Parathyroid adenoma (tissue), 2 donors: ENCODE data around the gene SP140L.
"Not testable (repeated sequence)": the region's sequence is repeated elsewhere in the genome, so short reads cannot be mapped to it uniquely, and the experiment has no call there.

Experiments used
- H2AFZ ChIP-seq: fragments of 300-600 bp; sonication (generic); one replicate; pipeline ENCODE4 v1.7.0; 2017; ENCODE audit warnings: antibody characterized with exemption, mild to moderate bottlenecking
- H3K27ac ChIP-seq: fragments of 300-600 bp; sonication (generic); one replicate; pipeline ENCODE4 v1.7.0; 2017
- H3K27me3 ChIP-seq: fragments of 300-600 bp; sonication (generic); one replicate; pipeline ENCODE4 v1.7.0; 2017; ENCODE audit warnings: low read length; ENCODE audit not compliant: control insufficient read depth, insufficient read depth
- H3K36me3 ChIP-seq: fragments of 300-600 bp; sonication (generic); one replicate; pipeline ENCODE4 v1.7.0; 2017; ENCODE audit warnings: low read length; ENCODE audit not compliant: control insufficient read depth, insufficient read depth
- H3K4me1 ChIP-seq: fragments of 300-600 bp; sonication (generic); one replicate; pipeline ENCODE4 v1.7.0; 2017; ENCODE audit warnings: control low read depth
- H3K4me2 ChIP-seq: fragments of 300-600 bp; sonication (generic); one replicate; pipeline ENCODE4 v1.7.0; 2017; ENCODE audit warnings: low read length
- H3K4me3 ChIP-seq: fragments of 300-600 bp; sonication (generic); one replicate; pipeline ENCODE4 v1.7.0; 2017; ENCODE audit warnings: low read depth, low read length
- H3K79me2 ChIP-seq: fragments of 300-600 bp; sonication (generic); one replicate; pipeline ENCODE4 v1.7.0; 2017; ENCODE audit warnings: control low read depth
- H3K9ac ChIP-seq: fragments of 300-600 bp; sonication (generic); one replicate; pipeline ENCODE4 v1.7.0; 2017; ENCODE audit warnings: mild to moderate bottlenecking
- H3K9me3 ChIP-seq: fragments of 300-600 bp; sonication (generic); one replicate; pipeline ENCODE4 v1.7.0; 2017; ENCODE audit warnings: low read length; ENCODE audit not compliant: control insufficient read depth
- TF ChIP-seq, protein P1 (sequence below): fragments of 300-600 bp; sonication (generic); IDR thresholded peaks from one replicate; pipeline ENCODE4 v1.7.0; 2017; ENCODE audit warnings: antibody characterized with exemption, mild to moderate bottlenecking
- donor health status: primary hyperparathyroidism.

SP140L gene

DNA sequence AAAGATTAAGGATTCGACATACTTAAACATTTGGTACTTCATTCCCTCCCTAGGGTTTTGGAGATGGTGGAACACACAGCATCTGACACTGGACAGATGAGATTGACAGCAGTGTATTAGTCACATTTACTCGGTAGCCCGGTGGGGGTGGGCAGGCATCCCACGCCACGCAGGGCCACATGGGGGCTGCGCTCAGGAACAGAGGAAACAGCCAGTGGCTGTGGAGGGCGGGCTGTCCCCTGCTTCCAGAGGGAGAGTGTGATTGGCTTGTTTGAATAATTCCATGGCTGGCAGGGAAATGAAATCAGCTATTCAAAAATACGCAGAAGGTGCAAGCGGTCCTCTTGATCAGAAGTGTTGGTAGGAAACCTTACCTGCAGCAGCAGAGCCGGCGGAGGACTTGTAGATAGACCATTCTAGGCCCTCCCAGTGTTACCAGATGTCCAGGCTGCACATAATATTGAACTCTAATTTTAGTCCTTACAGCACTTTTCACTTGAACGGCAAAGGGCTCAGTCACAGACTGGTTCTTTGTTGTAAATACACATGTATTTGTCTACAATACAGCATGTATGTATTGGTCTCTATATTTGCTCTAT, 18.5 kb upstream of the SP140L start:
- H3K9me3 ChIP-seq, result no peaks in the 10 kb centered on the region
- TF ChIP-seq, protein P1, sequence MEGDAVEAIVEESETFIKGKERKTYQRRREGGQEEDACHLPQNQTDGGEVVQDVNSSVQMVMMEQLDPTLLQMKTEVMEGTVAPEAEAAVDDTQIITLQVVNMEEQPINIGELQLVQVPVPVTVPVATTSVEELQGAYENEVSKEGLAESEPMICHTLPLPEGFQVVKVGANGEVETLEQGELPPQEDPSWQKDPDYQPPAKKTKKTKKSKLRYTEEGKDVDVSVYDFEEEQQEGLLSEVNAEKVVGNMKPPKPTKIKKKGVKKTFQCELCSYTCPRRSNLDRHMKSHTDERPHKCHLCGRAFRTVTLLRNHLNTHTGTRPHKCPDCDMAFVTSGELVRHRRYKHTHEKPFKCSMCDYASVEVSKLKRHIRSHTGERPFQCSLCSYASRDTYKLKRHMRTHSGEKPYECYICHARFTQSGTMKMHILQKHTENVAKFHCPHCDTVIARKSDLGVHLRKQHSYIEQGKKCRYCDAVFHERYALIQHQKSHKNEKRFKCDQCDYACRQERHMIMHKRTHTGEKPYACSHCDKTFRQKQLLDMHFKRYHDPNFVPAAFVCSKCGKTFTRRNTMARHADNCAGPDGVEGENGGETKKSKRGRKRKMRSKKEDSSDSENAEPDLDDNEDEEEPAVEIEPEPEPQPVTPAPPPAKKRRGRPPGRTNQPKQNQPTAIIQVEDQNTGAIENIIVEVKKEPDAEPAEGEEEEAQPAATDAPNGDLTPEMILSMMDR, result no peak
- no peak overlapping the region for H3K27ac ChIP-seq
- H3K4me1 ChIP-seq, result peaks cover 3% of the 10 kb centered on the region
- H2AFZ ChIP-seq, result no peak overlapping the region
- no peak overlapping the region for H3K4me3 ChIP-seq
- H3K4me2 ChIP-seq, result no peak overlapping the region
- H3K27me3 ChIP-seq, result no peaks in the 10 kb centered on the region
- H3K79me2 ChIP-seq, result no peaks in the 10 kb centered on the region
- H3K9ac ChIP-seq, result no peak overlapping the region
- H3K36me3 ChIP-seq, result no peaks in the 10 kb centered on the region

DNA sequence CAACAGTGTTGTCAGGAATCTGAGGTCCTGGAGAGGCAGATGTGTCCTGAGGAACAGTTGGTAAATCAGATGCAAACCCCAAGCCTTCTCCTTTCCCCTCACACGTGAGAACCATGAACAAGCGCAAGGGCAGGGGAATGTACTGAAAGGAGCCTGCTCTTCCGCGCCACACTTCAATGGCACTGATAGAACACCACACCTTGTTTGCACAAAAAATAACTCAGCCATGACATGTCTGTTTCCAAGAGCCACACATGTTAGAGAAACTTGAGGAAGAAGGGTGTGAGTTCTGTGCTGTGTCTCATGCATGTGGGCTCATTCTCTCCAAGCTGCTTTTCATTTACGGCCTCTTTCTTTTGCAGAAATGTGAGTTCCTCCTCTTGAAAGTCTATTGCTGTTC, 16.2 kb upstream of the SP140L start:
- not testable (repeated sequence) for H2AFZ ChIP-seq, H3K4me3 ChIP-seq, H3K9ac ChIP-seq, H3K36me3 ChIP-seq, H3K79me2 ChIP-seq, H3K9me3 ChIP-seq, H3K27me3 ChIP-seq, H3K4me2 ChIP-seq, H3K27ac ChIP-seq, H3K4me1 ChIP-seq

DNA sequence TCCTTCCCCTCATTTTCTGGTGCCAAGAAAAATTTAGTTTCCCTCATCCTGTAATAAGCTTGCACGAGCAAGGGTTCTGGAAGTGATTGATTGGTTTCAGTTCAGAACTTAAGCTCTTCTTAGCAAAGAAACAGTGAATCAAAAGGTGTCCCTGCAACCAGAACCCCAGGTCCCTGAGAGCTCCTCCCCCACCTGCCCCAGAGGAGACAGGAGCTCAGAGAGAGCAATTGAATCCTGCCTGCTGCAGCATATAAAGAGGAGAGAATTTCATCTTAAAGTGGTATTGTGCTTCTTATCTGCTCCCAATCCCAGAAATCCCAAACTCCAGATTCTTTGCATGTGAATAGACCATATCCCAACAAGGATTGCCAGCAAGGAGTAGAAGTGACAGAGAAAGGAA, 15.4 kb upstream of the SP140L start:
- not testable (repeated sequence) for H3K27me3 ChIP-seq, H3K4me3 ChIP-seq, H3K79me2 ChIP-seq, H3K27ac ChIP-seq, H3K4me1 ChIP-seq, H3K36me3 ChIP-seq, H2AFZ ChIP-seq, H3K9ac ChIP-seq, H3K9me3 ChIP-seq, H3K4me2 ChIP-seq

DNA sequence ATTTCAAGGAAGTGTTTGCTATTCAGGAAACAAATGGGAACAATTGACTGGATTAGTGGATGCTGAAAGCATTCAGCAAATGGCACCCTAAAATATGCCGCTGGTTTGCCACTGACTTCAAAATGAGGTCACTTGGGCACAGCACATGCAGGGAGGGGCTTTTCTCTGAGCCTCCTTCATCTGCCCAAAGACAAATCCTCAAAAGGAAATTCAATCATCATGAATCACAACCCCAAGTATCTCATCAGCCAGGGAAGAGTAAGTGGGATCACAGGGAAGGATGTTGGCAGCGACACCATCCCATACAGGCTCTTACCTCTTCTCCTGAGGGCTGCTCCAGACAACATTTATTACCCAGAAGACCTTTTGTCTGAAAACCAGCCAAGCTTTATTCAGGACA, 14.4 kb upstream of the SP140L start:
- TF ChIP-seq, protein P1, result no peak
- peaks cover 3% of the 10 kb centered on the region for H3K4me1 ChIP-seq
- H3K27me3 ChIP-seq, result no peaks in the 10 kb centered on the region
- H3K9ac ChIP-seq, result no peak overlapping the region
- H3K79me2 ChIP-seq, result no peaks in the 10 kb centered on the region
- no peaks in the 10 kb centered on the region for H3K36me3 ChIP-seq
- H3K9me3 ChIP-seq, result no peaks in the 10 kb centered on the region
- H3K27ac ChIP-seq, result no peak overlapping the region
- no peak overlapping the region for H2AFZ ChIP-seq
- no peak overlapping the region for H3K4me3 ChIP-seq
- no peak overlapping the region for H3K4me2 ChIP-seq

DNA sequence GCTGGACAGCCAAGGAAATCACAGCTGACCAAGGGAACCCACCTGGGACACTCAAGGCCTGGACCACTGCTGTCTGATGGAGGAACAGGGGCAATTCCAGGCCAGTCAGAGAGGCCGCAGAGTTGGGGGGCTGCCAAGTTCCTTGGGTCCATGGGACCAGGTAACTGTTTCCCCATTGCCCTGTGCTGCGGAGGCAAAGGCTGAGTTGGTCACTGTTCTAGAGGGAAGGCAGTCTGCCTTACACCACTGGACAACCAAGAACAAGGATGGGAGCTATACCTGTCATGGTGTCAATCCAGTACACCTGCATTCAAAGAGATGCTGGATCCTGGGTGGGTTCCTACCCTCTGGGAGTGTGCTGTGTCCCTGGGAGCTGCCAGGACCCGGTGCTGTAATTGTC, 9.6 kb upstream of the SP140L start:
- no peaks in the 10 kb centered on the region for H3K9me3 ChIP-seq
- no peak overlapping the region for H3K9ac ChIP-seq
- H2AFZ ChIP-seq, result no peak overlapping the region
- H3K36me3 ChIP-seq, result no peaks in the 10 kb centered on the region
- no peak overlapping the region for H3K4me3 ChIP-seq
- H3K4me1 ChIP-seq, result no peaks in the 10 kb centered on the region
- H3K4me2 ChIP-seq, result no peak overlapping the region
- H3K27me3 ChIP-seq, result no peaks in the 10 kb centered on the region
- TF ChIP-seq, protein P1, result no peak
- H3K79me2 ChIP-seq, result no peaks in the 10 kb centered on the region
- H3K27ac ChIP-seq, result no peak overlapping the region
